GM23338 (cell line): ENCODE results near the gene CHST15. TPM values are rescaled to one million over a fixed set of nuclear protein-coding genes. Genes with fewer than 3 reads are reported as not detected.

Source experiments
- ATAC-seq: fragments of 200-7000 bp; cut with Tn5 transposase; 3 replicates; pipeline ENCODE4 v1.9.1; 2020
- DNase-seq: peaks from one replicate; pipeline ENCODE4 v3.0.0-alpha.2; 2015; ENCODE audit warnings: low spot score
- H2AFZ ChIP-seq: fragments of 200-600 bp; sonication (generic); 2 replicates; pipeline ENCODE4 v1.8.0; 2016; ENCODE audit warnings: antibody characterized with exemption, mild to moderate bottlenecking, moderate library complexity
- H3F3A ChIP-seq: fragments of 200-600 bp; sonication (generic); replicated peaks from 2 replicates; pipeline ENCODE4 v1.8.0; 2017; ENCODE audit warnings: antibody characterized with exemption, mixed run types, low read depth
- H3K27ac ChIP-seq: fragments of 200-600 bp; sonication (generic); 2 replicates; pipeline ENCODE4 v1.6.1; 2016; ENCODE audit warnings: low read depth
- H3K27me3 ChIP-seq: fragments of 200-600 bp; sonication (generic); 2 replicates; pipeline ENCODE4 v1.8.0; 2016; ENCODE audit warnings: mild to moderate bottlenecking, mixed run types, moderate library complexity; ENCODE audit not compliant: insufficient read depth
- H3K36me3 ChIP-seq: fragments of 200-600 bp; sonication (generic); 2 replicates; pipeline ENCODE4 v1.8.0; 2016; ENCODE audit warnings: mild to moderate bottlenecking; ENCODE audit not compliant: insufficient read depth
- H3K4me1 ChIP-seq: fragments of 200-600 bp; sonication (generic); 2 replicates; pipeline ENCODE4 v1.8.0; 2016; ENCODE audit warnings: mild to moderate bottlenecking, moderate library complexity; ENCODE audit not compliant: insufficient read depth
- H3K4me2 ChIP-seq: fragments of 200-600 bp; sonication (generic); 2 replicates; pipeline ENCODE4 v1.7.1; 2017; ENCODE audit warnings: mixed run types
- H3K4me3 ChIP-seq: fragments of 200-600 bp; sonication (generic); 2 replicates; pipeline ENCODE4 v1.6.1; 2016; ENCODE audit warnings: mixed run types
- H3K79me2 ChIP-seq: fragments of 200-600 bp; sonication (generic); replicated peaks from 2 replicates; pipeline ENCODE4 v1.8.0; 2017; ENCODE audit warnings: mild to moderate bottlenecking; ENCODE audit not compliant: insufficient read depth
- H3K9me2 ChIP-seq: fragments of 200-600 bp; sonication (generic); 2 replicates; pipeline ENCODE4 v1.8.0; 2017; ENCODE audit not compliant: insufficient read depth
- H4K20me1 ChIP-seq: fragments of 200-600 bp; sonication (generic); replicated peaks from 2 replicates; pipeline ENCODE4 v1.8.0; 2017; ENCODE audit warnings: mild to moderate bottlenecking; ENCODE audit not compliant: insufficient read depth
- H3K27ac Mint-ChIP-seq: 2 replicates; pipeline ENCODE4 v1.8.0; 2020; ENCODE audit warnings: inconsistent platforms, mild to moderate bottlenecking, moderate library complexity, mixed read lengths
- H3K27me3 Mint-ChIP-seq: 3 replicates; pipeline ENCODE4 v1.8.0; 2022; ENCODE audit warnings: low read depth, mild to moderate bottlenecking, moderate library complexity, mixed read lengths, inconsistent platforms; ENCODE audit not compliant: insufficient read depth, poor library complexity
- H3K36me3 Mint-ChIP-seq: 3 replicates; pipeline ENCODE4 v1.8.0; 2021; ENCODE audit warnings: low read depth, mild to moderate bottlenecking, inconsistent platforms, moderate library complexity, mixed read lengths
- H3K4me1 Mint-ChIP-seq: 3 replicates; pipeline ENCODE4 v1.8.0; 2020; ENCODE audit warnings: mild to moderate bottlenecking, inconsistent platforms, mixed read lengths
- H3K4me3 Mint-ChIP-seq: 3 replicates; pipeline ENCODE4 v1.8.0; 2021; ENCODE audit warnings: moderate library complexity, mild to moderate bottlenecking, inconsistent platforms, mixed read lengths
- H3K9me3 Mint-ChIP-seq: 3 replicates; pipeline ENCODE4 v1.8.0; 2020; ENCODE audit warnings: moderate library complexity, mild to moderate bottlenecking, inconsistent platforms, mixed read lengths
- CREB1 ChIP-seq: fragments of 250-450 bp; sonication (Bioruptor Pico); IDR thresholded peaks from 2 replicates; pipeline ENCODE4 v1.5.0; 2020; ENCODE audit warnings: low read depth, mild to moderate bottlenecking, moderate library complexity
- CTCF ChIP-seq, 2 experiments: fragments of 200-600 bp in 1 of 2; sonication (generic) in 1 of 2; conservative IDR thresholded peaks; 2 replicates each; pipeline versions ENCODE4 v1.5.1 to v1.6.1; 2016 to 2017; ENCODE audit warnings: antibody characterized with exemption in 2 of 2, low read depth in 2 of 2, mild to moderate bottlenecking in 2 of 2, moderate library complexity in 1 of 2
- ETS1 ChIP-seq: IDR thresholded peaks from 2 replicates; pipeline ENCODE4 v1.6.1; 2016; ENCODE audit warnings: antibody characterized with exemption
- EZH2 ChIP-seq: fragments of 200-600 bp; sonication (generic); IDR thresholded peaks from one replicate; pipeline ENCODE4 v1.8.0; 2017; ENCODE audit warnings: antibody characterized with exemption, mild to moderate bottlenecking, low read depth; ENCODE audit not compliant: unreplicated experiment
- REST ChIP-seq: IDR thresholded peaks from one replicate; pipeline ENCODE4 v1.6.1; 2018; ENCODE audit warnings: antibody characterized with exemption; ENCODE audit not compliant: unreplicated experiment
- STAT1 ChIP-seq: IDR thresholded peaks from one replicate; pipeline ENCODE4 v1.6.1; 2016; ENCODE audit warnings: antibody characterized with exemption; ENCODE audit not compliant: unreplicated experiment
- ZNF331 ChIP-seq: fragments of 250-450 bp; sonication (Bioruptor Pico); IDR thresholded peaks from 2 replicates; pipeline ENCODE4 v1.5.0; 2020; ENCODE audit warnings: low read depth, mild to moderate bottlenecking, moderate library complexity
- ZNF462 ChIP-seq: fragments of 250-450 bp; sonication (Bioruptor Pico); IDR thresholded peaks from 2 replicates; pipeline ENCODE4 v1.5.0; 2020; ENCODE audit warnings: mild to moderate bottlenecking, moderate library complexity
- polyA plus RNA-seq: library from polyadenylated mRNA; unstranded; fragments of >200 nt; fragmentation: Nextera tagmentation; extraction: Ambion mirVana; gene quantifications from 2 replicates; pipeline ENCODE4 v1.2.1, GENCODE V29; 2016
- total RNA-seq: library from RNA; depleted of rRNA; stranded (reverse); fragments of >200 nt; shearing (Covaris generic); gene quantifications from 2 replicates; pipeline ENCODE4 v1.2.3, GENCODE V29; 2014

CHST15 gene
- total and polyA plus RNA-seq, 2 experiments from 2014 or later, result 2.6 to 11.2 TPM

- H3K4me3 ChIP-seq, result no peak overlapping the region
- H2AFZ ChIP-seq, result no peak overlapping the region
- H3K79me2 ChIP-seq, result no peaks in the 10 kb centered on the region
- DNase-seq, result no peak
- peak overlapping the region; percentile 69 for H3K4me3 Mint-ChIP-seq
- ATAC-seq, result no peak
- TF ChIP-seq ZNF331 (no peak), CTCF (conservative IDR thresholded peaks at IDR 0.05; ENCODE audit: low read depth in 2 of 2) (no peak), STAT1 (no peak), CREB1 (CRISPR knock-in tag) (no peak), REST (no peak), EZH2 (no peak)
- peaks cover 38% of the 10 kb centered on the region for H3K27me3 Mint-ChIP-seq
- H3K4me1 Mint-ChIP-seq, result peaks cover 17% of the 10 kb centered on the region
- no peak overlapping the region for H3K4me2 ChIP-seq
- no peaks in the 10 kb centered on the region; the same call in 2 of the 3 replicates for H3K36me3 Mint-ChIP-seq
- H3K9me3 Mint-ChIP-seq, result no peaks in the 10 kb centered on the region; the same call in 2 of the 3 replicates
- H3K36me3 ChIP-seq, result no peaks in the 10 kb centered on the region
- peaks cover 8% of the 10 kb centered on the region for H3K4me1 ChIP-seq
- no peak overlapping the region for H3K27ac Mint-ChIP-seq
- H3F3A ChIP-seq, result no peaks in the 10 kb centered on the region
- no peaks in the 10 kb centered on the region for H3K9me2 ChIP-seq
- peaks cover 49% of the 10 kb centered on the region for H3K27me3 ChIP-seq
- H3K27ac ChIP-seq, result no peak overlapping the region
- H4K20me1 ChIP-seq, result no peaks in the 10 kb centered on the region
Observed at GRCh38 chr10:123990889-123991288, 102.5 kb downstream of the CHST15 start.

- H3K27ac Mint-ChIP-seq, result no peak overlapping the region
- H3K4me1 Mint-ChIP-seq, result peaks cover 6% of the 10 kb centered on the region; the same call in 2 of the 3 replicates
- no peak overlapping the region for H3K27ac ChIP-seq
- H2AFZ ChIP-seq, result no peak overlapping the region
- no peaks in the 10 kb centered on the region for H3F3A ChIP-seq
- no peak for ATAC-seq
- no peaks in the 10 kb centered on the region for H3K36me3 ChIP-seq
- no peak for DNase-seq
- H3K9me3 Mint-ChIP-seq, result peaks cover 2% of the 10 kb centered on the region; the same call in 2 of the 3 replicates
- H3K27me3 ChIP-seq, result peaks cover 41% of the 10 kb centered on the region
- peaks cover 29% of the 10 kb centered on the region for H3K27me3 Mint-ChIP-seq
- no peaks in the 10 kb centered on the region; the same call in 1 of the 3 replicates for H3K36me3 Mint-ChIP-seq
- no peaks in the 10 kb centered on the region for H3K79me2 ChIP-seq
- no peak overlapping the region for H3K4me3 Mint-ChIP-seq
- H3K4me2 ChIP-seq, result no peak overlapping the region
- H3K9me2 ChIP-seq, result no peaks in the 10 kb centered on the region; the same call in 1 of the 2 replicates
- H4K20me1 ChIP-seq, result no peaks in the 10 kb centered on the region
- H3K4me3 ChIP-seq, result no peak overlapping the region
- H3K4me1 ChIP-seq, result no peaks in the 10 kb centered on the region
- no peak for TF ChIP-seq ZNF331
- TF ChIP-seq ZNF462 (CRISPR knock-in tag), result no peak
- TF ChIP-seq ETS1, result no peak
- no peak for TF ChIP-seq CREB1 (CRISPR knock-in tag)
- no peak for TF ChIP-seq EZH2
- no peak for TF ChIP-seq STAT1
Observed at GRCh38 chr10:123988694-123989093, 104.7 kb downstream of the CHST15 start.
